Left kidney (tissue), 2 donors: ENCODE data around the gene HAVCR1. TPM values are rescaled to one million over a fixed set of nuclear protein-coding genes. Genes with fewer than 3 reads are reported as not detected.

Experiments
- DNase-seq: peaks from one replicate; pipeline ENCODE4 v3.0.0-alpha.2; 2013
- polyA plus RNA-seq: library from polyadenylated mRNA; unstranded; fragments of 120-200 nt; gene quantifications from one replicate; pipeline ENCODE4 v1.2.1, GENCODE V29; 2013; ENCODE audit not compliant: insufficient read length

Gene HAVCR1
- polyA plus RNA-seq, 1 donor = 4.6 TPM

- no peak for DNase-seq
Observed at GRCh38 chr5:157004893-157005551, 53.9 kb downstream of the HAVCR1 start.

- no peak for DNase-seq
Observed at GRCh38 chr5:156991714-156992113, 67.2 kb downstream of the HAVCR1 start.

- DNase-seq = no peak
Observed at GRCh38 chr5:156984064-156984463, 74.9 kb downstream of the HAVCR1 start.

- DNase-seq = no peak
Observed at GRCh38 chr5:156981481-156981880, 77.4 kb downstream of the HAVCR1 start.

Other genes starting within 250 kb of the HAVCR1 start
- gene PPP1R2B, start 208.8 kb downstream of the HAVCR1 start, polyA plus RNA-seq = 0.10 TPM
- gene TIMD4, start 95.9 kb downstream of the HAVCR1 start, polyA plus RNA-seq = 0.68 TPM
- gene HAVCR2, start 49.9 kb upstream of the HAVCR1 start, polyA plus RNA-seq = 18.2 TPM
- gene MED7, start 83.7 kb upstream of the HAVCR1 start, polyA plus RNA-seq = 24.3 TPM
- gene GARIN3, start 107.1 kb upstream of the HAVCR1 start, polyA plus RNA-seq = not detected
- gene ITK, start 121.7 kb upstream of the HAVCR1 start, polyA plus RNA-seq = 0.23 TPM
- 124 TPM for gene CYFIP2, start 207.0 kb upstream of the HAVCR1 start, polyA plus RNA-seq